Neural cell (in vitro differentiated cells): ENCODE results near the gene PCNX2. TPM values are rescaled to one million over a fixed set of nuclear protein-coding genes. Genes with fewer than 3 reads are reported as not detected.

Experiments
- H2AFZ ChIP-seq: fragments of 200-600, 300-800 bp; sonication (generic), shearing (Covaris generic); 2 replicates; pipeline ENCODE4 v1.6.0; 2014; ENCODE audit warnings: low read depth, mild to moderate bottlenecking, antibody characterized with exemption, low read length, moderate library complexity
- H3F3A ChIP-seq: fragments of 200-600 bp; shearing (Covaris generic); 2 replicates; pipeline ENCODE4 v1.6.1; 2016; ENCODE audit warnings: mild to moderate bottlenecking, moderate library complexity, mixed read lengths, antibody characterized with exemption, low read length; ENCODE audit not compliant: insufficient read depth, poor library complexity, severe bottlenecking
- H3K27ac ChIP-seq: fragments of 200-600, 300-800 bp; sonication (generic), shearing (Covaris generic); 2 replicates; pipeline ENCODE4 v1.5.1; 2014; ENCODE audit warnings: mild to moderate bottlenecking, low read length, moderate library complexity
- H3K27me3 ChIP-seq: fragments of 300-800, 200-600 bp; sonication (generic), shearing (Covaris generic); 2 replicates; pipeline ENCODE4 v1.6.0; 2014; ENCODE audit warnings: mild to moderate bottlenecking, low read depth, low read length, moderate library complexity; ENCODE audit not compliant: insufficient read depth
- H3K36me3 ChIP-seq: fragments of 300-800, 200-600 bp; sonication (generic), shearing (Covaris generic); 2 replicates; pipeline ENCODE4 v1.5.1; 2014; ENCODE audit warnings: mild to moderate bottlenecking, antibody characterized with exemption, low read length, moderate library complexity; ENCODE audit not compliant: insufficient read depth
- H3K4me2 ChIP-seq: fragments of 300-800, 200-600 bp; sonication (generic), shearing (Covaris generic); 2 replicates; pipeline ENCODE4 v1.6.0; 2014; ENCODE audit warnings: mild to moderate bottlenecking, low read length
- H3K4me3 ChIP-seq: fragments of 300-800, 200-600 bp; sonication (generic), shearing (Covaris generic); 2 replicates; pipeline ENCODE4 v1.5.1; 2014; ENCODE audit warnings: mild to moderate bottlenecking, low read length, moderate library complexity
- H3K79me2 ChIP-seq: fragments of 200-600 bp; shearing (Covaris generic); replicated peaks from 2 replicates; pipeline ENCODE4 v1.6.0; 2014; ENCODE audit warnings: mild to moderate bottlenecking, low read length, moderate library complexity; ENCODE audit not compliant: insufficient read depth
- H3K9ac ChIP-seq: fragments of 300-800, 200-600 bp; sonication (generic), shearing (Covaris generic); 2 replicates; pipeline ENCODE4 v1.6.1; 2016; ENCODE audit warnings: mild to moderate bottlenecking, low read length, mixed read lengths
- H3K9me2 ChIP-seq: fragments of 200-600 bp; shearing (Covaris generic); 2 replicates; pipeline ENCODE4 v1.6.1; 2016; ENCODE audit warnings: mild to moderate bottlenecking, low read length, mixed read lengths; ENCODE audit not compliant: insufficient read depth
- H3K9me3 ChIP-seq: fragments of 200-600, 300-800 bp; sonication (generic), shearing (Covaris generic); 2 replicates; pipeline ENCODE4 v1.6.1; 2016; ENCODE audit warnings: mild to moderate bottlenecking, mixed run types, low read length, moderate library complexity, mixed read lengths
- H4K20me1 ChIP-seq: fragments of 200-600 bp; shearing (Covaris generic); 2 replicates; pipeline ENCODE4 v1.6.1; 2016; ENCODE audit warnings: mild to moderate bottlenecking, mixed run types; ENCODE audit not compliant: insufficient read depth
- EP300 ChIP-seq: fragments of 450-650 bp; conservative IDR thresholded peaks from 2 replicates; pipeline ENCODE4 v1.6.1; 2014; ENCODE audit warnings: antibody characterized with exemption, mild to moderate bottlenecking, moderate library complexity; ENCODE audit not compliant: poor library complexity, severe bottlenecking
- EZH2 ChIP-seq: fragments of 200-600, 300-800 bp; shearing (Covaris generic), sonication (generic); IDR thresholded peaks from 2 replicates; pipeline ENCODE4 v1.6.1; 2014; ENCODE audit warnings: antibody characterized with exemption, low read length, borderline replicate concordance, mild to moderate bottlenecking; ENCODE audit not compliant: insufficient read depth, poor library complexity, severe bottlenecking
- MXI1 ChIP-seq: fragments of 450-650 bp; conservative IDR thresholded peaks from 2 replicates; pipeline ENCODE4 v1.6.1; 2014; ENCODE audit warnings: antibody characterized with exemption, mild to moderate bottlenecking; ENCODE audit not compliant: poor library complexity, severe bottlenecking
- POLR2AphosphoS5 ChIP-seq: IDR thresholded peaks from 2 replicates; pipeline ENCODE4 v1.6.1; 2012
- RAD21 ChIP-seq: fragments of 450-650 bp; conservative IDR thresholded peaks from 2 replicates; pipeline ENCODE4 v1.6.1; 2014; ENCODE audit warnings: antibody characterized with exemption, mild to moderate bottlenecking, moderate library complexity
- SMC3 ChIP-seq: fragments of 450-650 bp; conservative IDR thresholded peaks from 2 replicates; pipeline ENCODE4 v1.6.1; 2014; ENCODE audit warnings: antibody characterized with exemption, mild to moderate bottlenecking, moderate library complexity; ENCODE audit not compliant: poor library complexity
- TAF1 ChIP-seq: IDR thresholded peaks from 2 replicates; pipeline ENCODE4 v1.6.1; 2012; ENCODE audit warnings: low read depth
- polyA plus RNA-seq: library from polyadenylated mRNA; depleted of rRNA; stranded (reverse); fragments of >200 nt; gene quantifications from 2 replicates; pipeline ENCODE4 v1.2.3, GENCODE V29; 2014
- TF ChIP-seq, protein P1 (sequence below): fragments of 450-650 bp; IDR thresholded peaks from 2 replicates; pipeline ENCODE4 v1.5.1; 2014; ENCODE audit warnings: antibody characterized with exemption, mild to moderate bottlenecking, moderate library complexity; ENCODE audit not compliant: poor library complexity, severe bottlenecking
- TF ChIP-seq, protein P2 (sequence below): IDR thresholded peaks from 2 replicates; pipeline ENCODE4 v1.6.1; 2012; ENCODE audit warnings: borderline replicate concordance

The PCNX2 gene
- polyA plus RNA-seq, 1 donor from 2014 or later: 17.2 TPM

DNA sequence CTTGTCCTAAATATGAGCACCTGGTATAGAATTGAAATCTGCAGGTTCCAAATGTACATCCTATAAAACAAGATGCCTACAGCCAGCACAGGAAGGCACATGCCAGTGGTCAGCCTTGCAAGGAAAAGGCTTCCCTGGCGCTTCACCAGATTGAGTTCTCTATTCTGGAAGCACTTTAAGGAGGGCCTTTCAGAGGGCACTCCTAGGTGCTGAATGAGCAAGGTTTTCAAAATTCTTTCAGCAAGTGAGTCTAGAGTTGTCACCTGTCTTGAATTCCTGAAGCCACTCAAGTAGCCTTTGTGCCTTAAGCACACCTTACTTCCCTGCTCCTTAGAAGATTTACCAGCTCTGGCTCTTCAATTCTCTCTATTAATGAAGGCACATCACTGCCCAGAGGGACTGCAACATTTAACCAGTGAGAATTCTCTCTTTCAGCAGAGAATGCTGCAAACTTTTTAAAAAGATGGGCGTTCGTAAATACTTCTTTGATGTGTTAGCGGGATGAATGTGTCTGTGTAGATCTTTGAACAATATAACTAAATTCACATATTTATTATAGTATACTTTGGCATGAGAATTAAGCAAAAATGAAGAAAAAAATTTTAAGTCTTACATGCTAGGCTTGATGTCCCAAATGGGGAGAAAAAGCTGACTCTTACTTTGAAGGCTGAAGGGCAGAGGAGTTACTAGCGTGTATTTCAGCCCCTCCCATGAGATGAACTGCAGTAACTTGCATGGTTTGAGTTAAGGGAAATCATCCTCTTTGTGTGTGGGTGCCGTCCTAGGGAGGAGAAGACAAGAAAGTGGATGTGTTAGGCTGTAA lies 183.1 kb downstream of the PCNX2 start:
- no peak overlapping the region for H2AFZ ChIP-seq
- no peak overlapping the region for H3K9ac ChIP-seq
- no peaks in the 10 kb centered on the region for H3K9me3 ChIP-seq
- H3K36me3 ChIP-seq: no peaks in the 10 kb centered on the region
- H3K4me3 ChIP-seq: no peak overlapping the region
- H3K9me2 ChIP-seq: no peaks in the 10 kb centered on the region
- H3K27ac ChIP-seq: peak overlapping the region; percentile 39
- H3K79me2 ChIP-seq: no peaks in the 10 kb centered on the region
- TF ChIP-seq POLR2AphosphoS5: no peak
- no peak for TF ChIP-seq RAD21
- no peak for TF ChIP-seq TAF1
- TF ChIP-seq MXI1: no peak
- TF ChIP-seq, protein P1, sequence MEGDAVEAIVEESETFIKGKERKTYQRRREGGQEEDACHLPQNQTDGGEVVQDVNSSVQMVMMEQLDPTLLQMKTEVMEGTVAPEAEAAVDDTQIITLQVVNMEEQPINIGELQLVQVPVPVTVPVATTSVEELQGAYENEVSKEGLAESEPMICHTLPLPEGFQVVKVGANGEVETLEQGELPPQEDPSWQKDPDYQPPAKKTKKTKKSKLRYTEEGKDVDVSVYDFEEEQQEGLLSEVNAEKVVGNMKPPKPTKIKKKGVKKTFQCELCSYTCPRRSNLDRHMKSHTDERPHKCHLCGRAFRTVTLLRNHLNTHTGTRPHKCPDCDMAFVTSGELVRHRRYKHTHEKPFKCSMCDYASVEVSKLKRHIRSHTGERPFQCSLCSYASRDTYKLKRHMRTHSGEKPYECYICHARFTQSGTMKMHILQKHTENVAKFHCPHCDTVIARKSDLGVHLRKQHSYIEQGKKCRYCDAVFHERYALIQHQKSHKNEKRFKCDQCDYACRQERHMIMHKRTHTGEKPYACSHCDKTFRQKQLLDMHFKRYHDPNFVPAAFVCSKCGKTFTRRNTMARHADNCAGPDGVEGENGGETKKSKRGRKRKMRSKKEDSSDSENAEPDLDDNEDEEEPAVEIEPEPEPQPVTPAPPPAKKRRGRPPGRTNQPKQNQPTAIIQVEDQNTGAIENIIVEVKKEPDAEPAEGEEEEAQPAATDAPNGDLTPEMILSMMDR: no peak
- TF ChIP-seq SMC3: no peak
- TF ChIP-seq EZH2: no peak
- no peak for TF ChIP-seq EP300
- TF ChIP-seq, protein P2, sequence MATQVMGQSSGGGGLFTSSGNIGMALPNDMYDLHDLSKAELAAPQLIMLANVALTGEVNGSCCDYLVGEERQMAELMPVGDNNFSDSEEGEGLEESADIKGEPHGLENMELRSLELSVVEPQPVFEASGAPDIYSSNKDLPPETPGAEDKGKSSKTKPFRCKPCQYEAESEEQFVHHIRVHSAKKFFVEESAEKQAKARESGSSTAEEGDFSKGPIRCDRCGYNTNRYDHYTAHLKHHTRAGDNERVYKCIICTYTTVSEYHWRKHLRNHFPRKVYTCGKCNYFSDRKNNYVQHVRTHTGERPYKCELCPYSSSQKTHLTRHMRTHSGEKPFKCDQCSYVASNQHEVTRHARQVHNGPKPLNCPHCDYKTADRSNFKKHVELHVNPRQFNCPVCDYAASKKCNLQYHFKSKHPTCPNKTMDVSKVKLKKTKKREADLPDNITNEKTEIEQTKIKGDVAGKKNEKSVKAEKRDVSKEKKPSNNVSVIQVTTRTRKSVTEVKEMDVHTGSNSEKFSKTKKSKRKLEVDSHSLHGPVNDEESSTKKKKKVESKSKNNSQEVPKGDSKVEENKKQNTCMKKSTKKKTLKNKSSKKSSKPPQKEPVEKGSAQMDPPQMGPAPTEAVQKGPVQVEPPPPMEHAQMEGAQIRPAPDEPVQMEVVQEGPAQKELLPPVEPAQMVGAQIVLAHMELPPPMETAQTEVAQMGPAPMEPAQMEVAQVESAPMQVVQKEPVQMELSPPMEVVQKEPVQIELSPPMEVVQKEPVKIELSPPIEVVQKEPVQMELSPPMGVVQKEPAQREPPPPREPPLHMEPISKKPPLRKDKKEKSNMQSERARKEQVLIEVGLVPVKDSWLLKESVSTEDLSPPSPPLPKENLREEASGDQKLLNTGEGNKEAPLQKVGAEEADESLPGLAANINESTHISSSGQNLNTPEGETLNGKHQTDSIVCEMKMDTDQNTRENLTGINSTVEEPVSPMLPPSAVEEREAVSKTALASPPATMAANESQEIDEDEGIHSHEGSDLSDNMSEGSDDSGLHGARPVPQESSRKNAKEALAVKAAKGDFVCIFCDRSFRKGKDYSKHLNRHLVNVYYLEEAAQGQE: no peak
- H3F3A ChIP-seq: no peaks in the 10 kb centered on the region
- no peaks in the 10 kb centered on the region for H3K27me3 ChIP-seq
- no peaks in the 10 kb centered on the region for H4K20me1 ChIP-seq
- H3K4me2 ChIP-seq: no peak overlapping the region

DNA sequence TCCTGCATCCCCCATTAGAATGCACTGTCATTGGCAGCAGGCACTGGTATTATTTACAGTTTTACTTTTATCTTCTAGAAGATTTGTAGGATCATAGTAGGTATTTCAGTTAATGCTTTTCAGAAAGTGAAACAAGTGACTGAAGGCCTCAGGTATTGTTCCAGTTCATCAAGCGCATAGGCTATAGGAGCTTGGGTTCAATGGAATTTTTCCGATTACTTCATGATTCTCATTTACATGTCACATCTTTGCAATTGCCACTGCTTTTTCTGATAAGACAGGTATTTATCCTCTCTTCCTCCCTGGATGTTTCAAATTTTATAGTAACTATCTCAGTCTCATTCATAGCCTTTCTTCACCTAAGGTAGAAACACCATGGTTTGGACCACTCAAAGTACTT lies 183.8 kb downstream of the PCNX2 start:
- Histone ChIP-seq H4K20me1 (no peaks in the 10 kb centered on the region), H3K79me2 (no peaks in the 10 kb centered on the region), H3K4me3 (no peak overlapping the region), H2AFZ (no peak overlapping the region), H3K4me2 (no peak overlapping the region), H3K9me3 (no peaks in the 10 kb centered on the region), H3K9me2 (no peaks in the 10 kb centered on the region), H3K36me3 (no peaks in the 10 kb centered on the region), H3F3A (no peaks in the 10 kb centered on the region), H3K27ac (no peak overlapping the region), H3K9ac (no peak overlapping the region), H3K27me3 (no peaks in the 10 kb centered on the region)
- TF ChIP-seq TAF1 (no peak), SMC3 (no peak), RAD21 (no peak)
